Sigmoid colon (tissue), 7 donors: ENCODE results near the gene IGSF21. TPM values are rescaled to one million over a fixed set of nuclear protein-coding genes. Genes with fewer than 3 reads are reported as not detected.

Source experiments
- DNase-seq: peaks from one replicate; pipeline ENCODE4 v3.0.0-alpha.2; 2019
- H3K27ac ChIP-seq, 4 donors: fragments of 200-600 bp; sonication (generic); one replicate each; pipeline ENCODE4 v1.5.1; 2016 to 2019; ENCODE audit warnings: mild to moderate bottlenecking in 1 of 4
- H3K27me3 ChIP-seq, 3 donors: fragments of 200-600 bp; sonication (generic); one replicate each; pipeline ENCODE4 v1.5.1; 2019; ENCODE audit warnings: mild to moderate bottlenecking in 1 of 3
- H3K36me3 ChIP-seq, 4 donors: fragments of 200-600 bp; sonication (generic); one replicate each; pipeline ENCODE4 v1.5.1; 2016 to 2019
- H3K4me1 ChIP-seq, 4 donors: fragments of 200-600 bp; sonication (generic); one replicate each; pipeline ENCODE4 v1.5.1; 2017 to 2019
- H3K4me3 ChIP-seq, 4 donors: fragments of 200-600 bp; sonication (generic); one replicate each; pipeline ENCODE4 v1.5.1; 2017 to 2019; ENCODE audit warnings: mild to moderate bottlenecking in 2 of 4, moderate library complexity in 1 of 4
- H3K9me3 ChIP-seq, 4 donors: fragments of 200-600 bp in 3 of 4; sonication (generic) in 3 of 4; one replicate each; pipeline versions ENCODE4 v1.5.1 to v1.6.1; 2013 to 2019
- EP300 ChIP-seq, 4 donors: sonication (generic); formaldehyde crosslinking; IDR thresholded peaks; one replicate each; pipeline ENCODE4 v1.6.1; 2017; ENCODE audit warnings: antibody characterized with exemption in 4 of 4
- POLR2A ChIP-seq, 2 donors: fragments of 450-650 bp; IDR thresholded peaks; one replicate each; pipeline ENCODE4 v1.6.1; 2016; ENCODE audit warnings: antibody characterized with exemption in 2 of 2, mild to moderate bottlenecking in 2 of 2, moderate library complexity in 2 of 2
- POLR2AphosphoS5 ChIP-seq, 4 donors: sonication (generic); formaldehyde crosslinking; IDR thresholded peaks; one replicate each; pipeline ENCODE4 v1.6.1; 2017; ENCODE audit warnings: antibody characterized with exemption in 4 of 4
- WGBS, 2 donors: extraction: QIAGEN DNeasy Blood & Tissue Kit; methylation state at CpG; one replicate each; pipeline ENCODE4 v1.1.7; 2013; 5-methylcytosine and 5-hydroxymethylcytosine counted together
- intact Hi-C: fragments of 100-400 bp; cut with DNase I; formaldehyde crosslinking; loops from one replicate; pipeline ENCODE4 v1.15.1; 2023
- polyA plus RNA-seq, 3 donors: library from polyadenylated mRNA; stranded (reverse); fragments of 200-250 nt; gene quantifications; one replicate each; pipeline ENCODE4 v1.2.3, GENCODE V29; 2013
- total RNA-seq, 4 donors: library from RNA; depleted of rRNA; stranded (reverse); fragments of >200 nt; gene quantifications; one replicate each; pipeline ENCODE4 v1.1.0, GENCODE V29; 2016
- TF ChIP-seq, protein P1 (sequence below), 4 experiments: fragments of 450-650 bp in 3 of 4; fragments of 200-600 bp in 1 of 4; IDR thresholded peaks; one replicate each; pipeline ENCODE4 v1.5.1; 2016 to 2019; ENCODE audit warnings: antibody characterized with exemption in 4 of 4, mild to moderate bottlenecking in 3 of 4, moderate library complexity in 2 of 4
- donor health status: healthy with polysubstance abuse.
- donor health status: Bipolar disorder and iron deficiency.
- donor health status: healthy.

Gene IGSF21
- total and polyA plus RNA-seq, 7 donors = 0.55 to 2.6 (median 1.1) TPM; not detected in 2

DNA sequence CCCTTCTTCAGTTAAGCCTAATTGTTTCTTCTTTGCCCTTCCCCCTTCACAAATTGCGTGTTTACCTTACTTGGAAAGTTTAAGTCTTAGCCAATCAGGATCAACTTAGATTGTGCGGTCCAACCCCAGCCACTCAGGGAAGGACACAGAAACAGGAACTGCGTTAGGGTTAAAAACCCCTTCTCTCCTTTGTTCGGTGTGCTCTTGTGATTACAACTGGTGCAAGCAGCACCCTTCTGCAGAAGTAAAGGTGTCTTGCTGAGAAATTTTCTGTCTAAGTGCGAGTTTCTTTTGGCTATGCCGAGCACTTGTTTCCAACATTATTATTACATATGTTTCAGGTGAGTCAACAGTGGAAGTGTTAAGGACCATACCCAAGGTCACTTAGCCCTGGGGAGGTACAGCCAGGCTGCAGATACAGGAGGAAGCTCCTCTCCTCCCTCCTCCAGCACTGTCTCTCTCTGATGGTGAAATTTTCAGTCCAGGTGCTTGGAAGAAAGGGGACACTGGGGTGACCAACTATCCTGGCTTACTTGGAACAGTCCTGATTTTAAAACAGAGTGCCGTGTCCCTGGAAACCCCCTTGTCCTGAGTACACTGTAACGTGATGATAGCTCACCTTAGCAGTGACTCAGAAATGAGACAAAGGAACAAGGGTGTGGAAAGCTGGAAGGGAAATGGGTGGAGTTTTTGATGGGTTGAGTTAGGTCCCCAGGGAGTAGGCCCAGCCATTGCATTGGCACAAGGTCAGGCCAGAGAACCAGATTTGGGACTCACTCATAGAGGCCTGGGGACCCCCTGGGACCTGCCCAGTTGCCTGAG is 304.4 kb downstream of the IGSF21 start:
- H3K36me3 ChIP-seq = no peaks in the 10 kb centered on the region

DNA sequence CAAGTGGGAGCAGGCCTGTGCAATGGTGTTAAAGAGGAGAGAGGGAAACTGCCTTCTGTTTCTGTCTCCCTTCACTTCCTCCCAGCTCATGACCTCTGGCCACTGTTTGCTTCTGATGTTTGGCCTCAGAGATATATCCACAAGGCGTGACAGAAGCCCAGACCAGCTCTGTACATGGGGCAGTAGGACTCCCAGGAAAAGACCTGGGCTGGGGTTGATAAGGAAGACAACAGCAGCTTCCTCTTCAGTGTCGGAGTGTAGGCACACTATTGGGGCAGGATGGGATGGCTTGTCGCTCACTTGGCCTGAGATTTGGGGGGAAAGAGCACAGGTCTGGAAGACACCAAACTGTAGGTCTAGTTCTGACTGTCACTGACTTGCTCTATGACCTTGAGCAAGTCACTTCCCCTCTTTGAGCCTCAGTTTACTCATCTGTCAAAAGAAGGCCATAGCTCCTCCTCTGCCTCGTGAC is 305.3 kb downstream of the IGSF21 start:
- 49 to 86% methylated on average over 4 of the region's 4 CpGs for WGBS, 2 donors
- intact Hi-C loops = no loop called here

More for the DNA sequence above, 304.4 kb downstream of the IGSF21 start:
- no peak overlapping the region for H3K27ac ChIP-seq
- H3K4me3 ChIP-seq = no peak overlapping the region
- peaks cover 2 to 12% (median 6%) of the 10 kb centered on the region in 4 donors for H3K9me3 ChIP-seq
- WGBS, 2 donors = 84% methylated on average over 8 of the region's 8 CpGs
- H3K27me3 ChIP-seq = peaks cover 0 to 6% (median 0%) of the 10 kb centered on the region in 3 donors
- DNase-seq = no peak
- intact Hi-C loops = no loop called here
- H3K4me1 ChIP-seq = no peaks in the 10 kb centered on the region
- TF ChIP-seq EP300 (IDR thresholded peaks at IDR 0.05) = no peak
- no peak for TF ChIP-seq POLR2A (IDR thresholded peaks at IDR 0.05)
- TF ChIP-seq POLR2AphosphoS5 (IDR thresholded peaks at IDR 0.05) = no peak
- TF ChIP-seq, protein P1, sequence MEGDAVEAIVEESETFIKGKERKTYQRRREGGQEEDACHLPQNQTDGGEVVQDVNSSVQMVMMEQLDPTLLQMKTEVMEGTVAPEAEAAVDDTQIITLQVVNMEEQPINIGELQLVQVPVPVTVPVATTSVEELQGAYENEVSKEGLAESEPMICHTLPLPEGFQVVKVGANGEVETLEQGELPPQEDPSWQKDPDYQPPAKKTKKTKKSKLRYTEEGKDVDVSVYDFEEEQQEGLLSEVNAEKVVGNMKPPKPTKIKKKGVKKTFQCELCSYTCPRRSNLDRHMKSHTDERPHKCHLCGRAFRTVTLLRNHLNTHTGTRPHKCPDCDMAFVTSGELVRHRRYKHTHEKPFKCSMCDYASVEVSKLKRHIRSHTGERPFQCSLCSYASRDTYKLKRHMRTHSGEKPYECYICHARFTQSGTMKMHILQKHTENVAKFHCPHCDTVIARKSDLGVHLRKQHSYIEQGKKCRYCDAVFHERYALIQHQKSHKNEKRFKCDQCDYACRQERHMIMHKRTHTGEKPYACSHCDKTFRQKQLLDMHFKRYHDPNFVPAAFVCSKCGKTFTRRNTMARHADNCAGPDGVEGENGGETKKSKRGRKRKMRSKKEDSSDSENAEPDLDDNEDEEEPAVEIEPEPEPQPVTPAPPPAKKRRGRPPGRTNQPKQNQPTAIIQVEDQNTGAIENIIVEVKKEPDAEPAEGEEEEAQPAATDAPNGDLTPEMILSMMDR (IDR thresholded peaks at IDR 0.05) = no peak

DNA sequence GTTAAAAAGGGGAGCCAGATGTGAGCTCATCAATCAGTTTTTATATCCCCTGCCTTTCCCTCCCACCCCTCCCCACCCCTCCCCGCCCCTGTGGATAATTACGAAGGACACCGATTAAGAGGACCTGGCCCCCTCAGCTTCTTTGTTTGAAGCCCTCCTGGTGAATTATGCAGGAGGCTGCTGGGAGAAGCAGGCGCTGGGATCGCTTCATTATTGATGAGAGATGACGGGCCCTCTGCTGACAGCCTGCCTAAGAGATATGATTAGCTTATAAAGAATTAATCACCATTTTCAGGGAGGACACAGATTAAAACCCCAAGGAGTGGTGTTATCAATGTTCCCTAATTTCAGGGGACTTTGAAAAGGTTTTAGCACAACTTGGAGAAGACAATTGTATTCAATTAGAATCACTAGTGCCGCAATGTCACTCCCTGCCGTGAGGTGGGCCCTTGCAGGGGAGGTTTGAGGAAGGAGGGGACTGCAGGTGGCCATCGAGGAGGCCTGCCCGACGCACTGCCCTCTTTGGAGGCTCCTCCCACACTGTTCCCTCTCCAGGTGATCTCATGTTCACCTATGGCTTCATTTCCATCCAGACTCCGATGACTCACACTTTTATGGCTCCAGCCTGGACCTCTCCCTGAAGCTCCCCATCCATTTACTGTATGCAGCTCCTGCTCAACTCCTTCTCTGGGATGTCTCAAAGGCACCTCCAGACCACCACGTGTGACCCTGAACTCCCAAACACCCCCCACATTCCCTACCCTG is 306.1 kb downstream of the IGSF21 start:
- no peak for DNase-seq
- intact Hi-C loops = no loop called here
- no peak overlapping the region for H3K27ac ChIP-seq
- no peak overlapping the region for H3K4me3 ChIP-seq
- no peaks in the 10 kb centered on the region for H3K36me3 ChIP-seq
- H3K4me1 ChIP-seq = no peaks in the 10 kb centered on the region
- WGBS, 2 donors = 47 to 64% methylated on average over 13 of the region's 13 CpGs
- H3K27me3 ChIP-seq = peaks cover 0 to 6% (median 0%) of the 10 kb centered on the region in 3 donors
- H3K9me3 ChIP-seq = peaks cover 2 to 12% (median 6%) of the 10 kb centered on the region in 4 donors
- no peak for TF ChIP-seq POLR2A (IDR thresholded peaks at IDR 0.05)
- TF ChIP-seq EP300 (IDR thresholded peaks at IDR 0.05) = no peak
- TF ChIP-seq POLR2AphosphoS5 (IDR thresholded peaks at IDR 0.05) = no peak
- TF ChIP-seq, protein P1 (IDR thresholded peaks at IDR 0.05) = no peak

More for the DNA sequence above, 305.3 kb downstream of the IGSF21 start:
- Histone ChIP-seq H3K4me1 (no peaks in the 10 kb centered on the region), H3K4me3 (no peak overlapping the region), H3K27ac (no peak overlapping the region), H3K27me3 (peaks cover 0 to 6% (median 0%) of the 10 kb centered on the region in 3 donors), H3K9me3 (peaks cover 2 to 12% (median 6%) of the 10 kb centered on the region in 4 donors), H3K36me3 (no peaks in the 10 kb centered on the region)
- TF ChIP-seq EP300 (IDR thresholded peaks at IDR 0.05) (no peak), POLR2A (IDR thresholded peaks at IDR 0.05) (no peak), POLR2AphosphoS5 (IDR thresholded peaks at IDR 0.05) (no peak)
- TF ChIP-seq, protein P1 (IDR thresholded peaks at IDR 0.05) = no peak
- no peak for DNase-seq

DNA sequence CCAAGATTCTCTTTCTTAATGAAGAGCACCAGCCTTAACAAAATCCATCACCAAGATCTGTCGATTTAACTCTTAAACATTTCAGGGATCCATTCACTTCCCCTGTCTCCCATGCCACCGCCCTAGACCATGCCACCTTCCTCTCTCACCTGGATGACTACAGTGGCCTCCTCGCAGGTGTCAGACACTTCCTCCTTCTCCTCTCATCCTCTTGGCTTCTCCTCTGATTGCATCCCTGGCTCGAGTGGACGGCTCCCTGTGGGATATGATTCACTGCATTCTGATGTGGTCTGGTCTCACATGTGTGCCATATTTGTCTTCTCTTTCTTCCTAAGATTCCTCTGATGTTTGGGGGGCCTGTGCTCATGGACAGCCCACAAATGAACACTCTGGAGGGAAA is 306.7 kb downstream of the IGSF21 start:
- intact Hi-C loops = no loop called here

More for the DNA sequence above, 306.7 kb downstream of the IGSF21 start:
- no peaks in the 10 kb centered on the region for H3K4me1 ChIP-seq
- 30 to 74% methylated on average over 5 of the region's 5 CpGs for WGBS, 2 donors
- peaks cover 2 to 12% (median 6%) of the 10 kb centered on the region in 4 donors for H3K9me3 ChIP-seq
- no peak for DNase-seq
- peaks cover 0 to 6% (median 0%) of the 10 kb centered on the region in 3 donors for H3K27me3 ChIP-seq
- H3K36me3 ChIP-seq = no peaks in the 10 kb centered on the region
- H3K27ac ChIP-seq = no peak overlapping the region
- no peak overlapping the region for H3K4me3 ChIP-seq
- no peak for TF ChIP-seq POLR2A (IDR thresholded peaks at IDR 0.05)
- TF ChIP-seq, protein P1 (IDR thresholded peaks at IDR 0.05) = no peak
- no peak for TF ChIP-seq EP300 (IDR thresholded peaks at IDR 0.05)
- TF ChIP-seq POLR2AphosphoS5 (IDR thresholded peaks at IDR 0.05) = no peak
